ENCODE results near the gene SLC22A5. TPM values are rescaled to one million over a fixed set of nuclear protein-coding genes. Genes with fewer than 3 reads are reported as not detected.

Gene SLC22A5
- total and polyA plus RNA-seq, 3 donors from 2014 or later = 9.5 to 11.9 (median 11.8) TPM

- 51 to 52% methylated on average over 7 of the region's 7 CpGs for WGBS, 2 donors
- intact Hi-C loops (cut with DNase I; ENCODE audit: low total_unique reads) = no loop called here
Observed at GRCh38 chr5:132363431-132364112, 5.9 kb upstream of the SLC22A5 start.

GRCh38 chr5:132364319-132364718 lies 5.2 kb upstream of the SLC22A5 start:
- H3K27ac ChIP-seq = no peak overlapping the region
- intact Hi-C loops (cut with DNase I; ENCODE audit: low total_unique reads) = no loop called here

More at GRCh38 chr5:132363431-132364112, 5.9 kb upstream of the SLC22A5 start:
- Histone ChIP-seq H3K4me1 (no peaks in the 10 kb centered on the region), H3K9me3 (no peaks in the 10 kb centered on the region), H3K36me3 (ENCODE audit: low read depth, missing control alignments) (no peaks in the 10 kb centered on the region), H3K27me3 (no peaks in the 10 kb centered on the region), H3K4me3 (no peak overlapping the region), H3K27ac (no peak overlapping the region)
- TF ChIP-seq POLR2A (IDR thresholded peaks at IDR 0.05) = no peak
- no peak for TF ChIP-seq CTCF (IDR thresholded peaks at IDR 0.05)
- no peak for DNase-seq

GRCh38 chr5:132365213-132365612 lies 4.3 kb upstream of the SLC22A5 start:
- intact Hi-C loops (cut with DNase I; ENCODE audit: low total_unique reads) = no loop called here
- Histone ChIP-seq H3K27me3 (no peaks in the 10 kb centered on the region), H3K4me3 (no peak overlapping the region), H3K9me3 (no peaks in the 10 kb centered on the region), H3K27ac (no peak overlapping the region), H3K4me1 (peaks cover under 1% of the 10 kb centered on the region), H3K36me3 (ENCODE audit: low read depth, missing control alignments) (no peaks in the 10 kb centered on the region)
- no peak for TF ChIP-seq CTCF (IDR thresholded peaks at IDR 0.05)
- no peak for TF ChIP-seq POLR2A (IDR thresholded peaks at IDR 0.05)
- 89 to 92% methylated on average over 6 of the region's 6 CpGs for WGBS, 2 donors
- DNase-seq = no peak

More at GRCh38 chr5:132364319-132364718, 5.2 kb upstream of the SLC22A5 start:
- H3K4me3 ChIP-seq = no peak overlapping the region
- H3K36me3 ChIP-seq (ENCODE audit: low read depth, missing control alignments) = no peaks in the 10 kb centered on the region
- TF ChIP-seq POLR2A (IDR thresholded peaks at IDR 0.05) (no peak), CTCF (IDR thresholded peaks at IDR 0.05) (no peak)
- no peaks in the 10 kb centered on the region for H3K9me3 ChIP-seq
- no peak for DNase-seq
- H3K4me1 ChIP-seq = no peaks in the 10 kb centered on the region
- WGBS, 2 donors = 63 to 100% methylated on average over 1 of the region's 1 CpG
- H3K27me3 ChIP-seq = no peaks in the 10 kb centered on the region

GRCh38 chr5:132368186-132368585 lies 1.3 kb upstream of the SLC22A5 start:
- intact Hi-C loops (cut with DNase I; ENCODE audit: low total_unique reads) = no loop called here
- 79 to 86% methylated on average over 4 of the region's 4 CpGs for WGBS, 2 donors
- H3K4me1 ChIP-seq = peaks cover 6% of the 10 kb centered on the region
- no peaks in the 10 kb centered on the region for H3K27me3 ChIP-seq
- H3K27ac ChIP-seq = no peak overlapping the region
- no peaks in the 10 kb centered on the region for H3K36me3 ChIP-seq (ENCODE audit: low read depth, missing control alignments)
- no peak overlapping the region for H3K4me3 ChIP-seq
- no peak for DNase-seq
- TF ChIP-seq CTCF (IDR thresholded peaks at IDR 0.05) = no peak
- TF ChIP-seq POLR2A (IDR thresholded peaks at IDR 0.05) = no peak
- no peaks in the 10 kb centered on the region for H3K9me3 ChIP-seq

GRCh38 chr5:132369007-132369473 lies 470 bp upstream of the SLC22A5 start:
- TF ChIP-seq CTCF (IDR thresholded peaks at IDR 0.05) (no peak), POLR2A (IDR thresholded peaks at IDR 0.05) (no peak)
- H3K4me3 ChIP-seq = peak overlapping the region; percentile 79 to 80
- no peaks in the 10 kb centered on the region for H3K9me3 ChIP-seq
- H3K36me3 ChIP-seq (ENCODE audit: low read depth, missing control alignments) = no peaks in the 10 kb centered on the region
- intact Hi-C loops (cut with DNase I; ENCODE audit: low total_unique reads) = no loop called here
- WGBS, 2 donors = 6 to 7% methylated on average over 7 to 9 of the region's 9 CpGs
- H3K27ac ChIP-seq = peak overlapping the region; percentile 81 to 89
- no peaks in the 10 kb centered on the region for H3K27me3 ChIP-seq
- no peak for DNase-seq
- H3K4me1 ChIP-seq = peaks cover 6% of the 10 kb centered on the region
